Stimulated activated naive B cell treated with anti-CD40 and anti-IgM and Interleukin-4, amounts not matched to agents 10 μg/mL and 1 μg/mL and 100 μg/mL, for 72 hours (primary cell): ENCODE results near the gene LEKR1.

Experiments
- ATAC-seq, 2 donors: fragments of 150-1000 bp; cut with Tn5 transposase; replicated peaks; 2 replicates each; pipeline ENCODE4 v1.10.0; 2021; ENCODE audit warnings: moderate library complexity in 1 of 2
- DNase-seq: peaks from one replicate; pipeline ENCODE4 v3.0.0; 2021
- H3K27ac Mint-ChIP-seq: one replicate; pipeline ENCODE4 v1.8.0; 2022; ENCODE audit warnings: mild to moderate bottlenecking, mixed read lengths
- H3K27me3 Mint-ChIP-seq, 2 donors: one replicate each; pipeline ENCODE4 v1.8.0; 2022; ENCODE audit warnings: mixed read lengths in 2 of 2
- H3K36me3 Mint-ChIP-seq, 2 donors: one replicate each; pipeline ENCODE4 v1.8.0; 2022; ENCODE audit warnings: mixed read lengths in 2 of 2, mild to moderate bottlenecking in 1 of 2
- H3K4me1 Mint-ChIP-seq, 2 donors: one replicate each; pipeline ENCODE4 v1.8.0; 2022; ENCODE audit warnings: mixed read lengths in 2 of 2, mild to moderate bottlenecking in 1 of 2
- H3K4me3 Mint-ChIP-seq, 2 donors: one replicate each; pipeline ENCODE4 v1.8.0; 2022; ENCODE audit warnings: mild to moderate bottlenecking in 2 of 2, mixed read lengths in 2 of 2, moderate library complexity in 1 of 2
- H3K9me3 Mint-ChIP-seq, 2 donors: one replicate each; pipeline ENCODE4 v1.8.0; 2022; ENCODE audit warnings: mixed read lengths in 2 of 2, mild to moderate bottlenecking in 1 of 2

Gene LEKR1

GRCh38 chr3:157089455-157090221 is 263.5 kb downstream of the LEKR1 start:
- Mint-ChIP-seq H3K27ac (peak overlapping the region; percentile 97), H3K36me3 (peaks cover 2 to 7% of the 10 kb centered on the region in 2 donors), H3K27me3 (peaks cover 4% of the 10 kb centered on the region in 2 donors), H3K9me3 (peaks cover 0 to 3% of the 10 kb centered on the region in 2 donors), H3K4me3 (peak overlapping the region; percentile 86 to 92), H3K4me1 (peaks cover 45 to 65% of the 10 kb centered on the region in 2 donors)
- ATAC-seq (peak; percentile 34 to 40), DNase-seq (peak; percentile 50)

- peaks cover 9 to 12% of the 10 kb centered on the region in 2 donors for H3K27me3 Mint-ChIP-seq
- peaks cover 0 to 3% of the 10 kb centered on the region in 2 donors for H3K9me3 Mint-ChIP-seq
- H3K27ac Mint-ChIP-seq = peak overlapping the region; percentile 97
- ATAC-seq = no peak
- peak overlapping the region in 1 of 2 donors; percentile 8 for H3K4me3 Mint-ChIP-seq
- no peak for DNase-seq
- peaks cover 2 to 7% of the 10 kb centered on the region in 2 donors for H3K36me3 Mint-ChIP-seq
- peaks cover 37 to 59% of the 10 kb centered on the region in 2 donors for H3K4me1 Mint-ChIP-seq
These were observed 265.1 kb downstream of the LEKR1 start for GRCh38 chr3:157091083-157091833.

- DNase-seq (no peak), ATAC-seq (no peak)
- Mint-ChIP-seq H3K27ac (no peak overlapping the region), H3K4me1 (peaks cover 35 to 50% of the 10 kb centered on the region in 2 donors), H3K27me3 (peaks cover 10 to 22% of the 10 kb centered on the region in 2 donors), H3K9me3 (peaks cover 0 to 3% of the 10 kb centered on the region in 2 donors), H3K4me3 (no peak overlapping the region), H3K36me3 (peaks cover 2 to 7% of the 10 kb centered on the region in 2 donors)
These were observed 266.1 kb downstream of the LEKR1 start for GRCh38 chr3:157092230-157092629.

- no peak for DNase-seq
- H3K36me3 Mint-ChIP-seq = peaks cover 2 to 7% of the 10 kb centered on the region in 2 donors
- peaks cover 10 to 22% of the 10 kb centered on the region in 2 donors for H3K27me3 Mint-ChIP-seq
- peaks cover 29 to 42% of the 10 kb centered on the region in 2 donors for H3K4me1 Mint-ChIP-seq
- no peak for ATAC-seq
- no peak overlapping the region for H3K4me3 Mint-ChIP-seq
- peaks cover 0 to 3% of the 10 kb centered on the region in 2 donors for H3K9me3 Mint-ChIP-seq
- no peak overlapping the region for H3K27ac Mint-ChIP-seq
These were observed 266.9 kb downstream of the LEKR1 start for GRCh38 chr3:157093096-157093495.

- peaks cover 0 to 3% of the 10 kb centered on the region in 2 donors for H3K9me3 Mint-ChIP-seq
- H3K36me3 Mint-ChIP-seq = peaks cover 0 to 7% of the 10 kb centered on the region in 2 donors
- no peak for DNase-seq
- no peak overlapping the region for H3K27ac Mint-ChIP-seq
- ATAC-seq = no peak
- H3K4me3 Mint-ChIP-seq = no peak overlapping the region
- H3K27me3 Mint-ChIP-seq = peaks cover 10 to 22% of the 10 kb centered on the region in 2 donors
- H3K4me1 Mint-ChIP-seq = peaks cover 26 to 34% of the 10 kb centered on the region in 2 donors
These were observed 268.1 kb downstream of the LEKR1 start for GRCh38 chr3:157094301-157094700.

GRCh38 chr3:157094751-157095480 is 268.8 kb downstream of the LEKR1 start:
- Mint-ChIP-seq H3K4me1 (peaks cover 20 to 28% of the 10 kb centered on the region in 2 donors), H3K27me3 (peaks cover 10 to 22% of the 10 kb centered on the region in 2 donors), H3K27ac (no peak overlapping the region), H3K4me3 (no peak overlapping the region), H3K9me3 (peaks cover 0 to 3% of the 10 kb centered on the region in 2 donors), H3K36me3 (peaks cover 0 to 7% of the 10 kb centered on the region in 2 donors)
- ATAC-seq = no peak
- DNase-seq = no peak
